C4-2B (cell line): Measurements from ENCODE around the gene BPGM.

Experiments used
- H3K27ac ChIP-seq: fragments of 450-650 bp; 2 replicates; pipeline ENCODE4 v1.5.1; 2017
- CTCF ChIP-seq: fragments of 450-650 bp; conservative IDR thresholded peaks from 2 replicates; pipeline ENCODE4 v1.5.1; 2017; ENCODE audit warnings: mild to moderate bottlenecking
- ZFX ChIP-seq: fragments of 450-650 bp; IDR thresholded peaks from 2 replicates; pipeline ENCODE4 v1.6.1; 2017

Gene BPGM

GRCh38 chr7:134612197-134612596 is 34.5 kb upstream of the BPGM start:
- H3K27ac ChIP-seq, result no peak overlapping the region
- TF ChIP-seq ZFX (no peak), CTCF (peak; percentile 26)

- H3K27ac ChIP-seq, result no peak overlapping the region
These were observed 32.9 kb upstream of the BPGM start for GRCh38 chr7:134613623-134614347.

DNA sequence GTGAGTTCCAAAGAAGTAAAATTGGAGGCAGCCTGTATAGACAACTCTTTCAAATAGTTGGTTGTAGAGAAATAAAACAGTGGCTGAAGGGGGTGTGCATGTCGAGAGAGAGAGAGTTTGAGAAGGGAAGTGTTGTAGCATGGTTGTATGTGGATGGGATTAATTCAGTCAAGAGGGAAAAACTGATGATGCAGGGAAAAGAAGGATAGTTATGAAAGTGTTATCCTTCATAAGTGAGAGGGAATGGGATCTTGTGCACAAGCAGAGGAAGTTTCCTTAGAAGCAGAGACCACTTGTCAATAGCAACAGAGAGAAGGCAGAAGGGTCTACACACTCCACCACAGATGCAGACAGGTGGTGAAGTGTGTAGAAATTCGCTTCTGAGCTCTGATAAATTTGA is 30.0 kb upstream of the BPGM start:
- H3K27ac ChIP-seq, result no peak overlapping the region
- no peak for TF ChIP-seq CTCF
- TF ChIP-seq ZFX, result no peak

More at GRCh38 chr7:134613623-134614347, 32.9 kb upstream of the BPGM start:
- TF ChIP-seq ZFX (no peak), CTCF (no peak)

GRCh38 chr7:134618756-134619530 is 27.7 kb upstream of the BPGM start:
- no peak for TF ChIP-seq ZFX
- no peak for TF ChIP-seq CTCF
- H3K27ac ChIP-seq, result no peak overlapping the region

GRCh38 chr7:134619627-134620331 is 26.9 kb upstream of the BPGM start:
- H3K27ac ChIP-seq, result no peak overlapping the region
- TF ChIP-seq CTCF (no peak), ZFX (no peak)

DNA sequence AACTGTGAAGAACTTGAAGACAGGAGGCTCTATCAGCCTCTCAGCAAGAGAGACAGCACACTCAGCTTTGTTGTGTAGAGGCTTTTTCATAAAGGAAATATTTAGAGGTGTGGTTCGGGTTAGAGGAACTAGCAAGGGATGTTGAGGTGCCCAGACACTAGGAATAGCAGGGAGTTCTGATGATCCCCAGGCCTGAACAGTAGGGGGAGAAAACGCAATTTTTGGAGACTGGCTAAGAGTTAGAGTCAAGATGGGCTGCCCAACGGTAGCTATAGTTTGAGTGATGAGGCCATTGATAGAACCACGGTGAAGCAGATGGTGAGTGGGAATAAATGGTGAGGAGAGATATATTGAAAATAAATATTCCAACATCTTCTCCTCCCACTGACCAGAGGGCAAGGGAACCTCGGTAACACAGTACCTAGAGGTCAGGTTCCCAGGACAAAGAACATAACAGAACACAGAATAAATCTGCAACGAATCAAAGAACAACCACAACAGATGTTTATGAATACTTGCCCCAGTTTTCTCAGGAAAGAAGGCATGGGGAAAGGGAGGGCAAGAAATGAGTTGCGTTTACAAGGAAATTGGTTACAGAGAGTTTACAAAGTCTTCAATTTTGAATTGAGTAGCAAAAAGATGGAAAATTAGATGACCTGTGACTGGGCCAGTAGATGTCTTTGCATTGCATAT is 24.2 kb upstream of the BPGM start:
- no peak for TF ChIP-seq CTCF
- no peak for TF ChIP-seq ZFX
- H3K27ac ChIP-seq, result no peak overlapping the region
